Measurements from ENCODE around the gene SLIT1.

The SLIT1 gene

DNA sequence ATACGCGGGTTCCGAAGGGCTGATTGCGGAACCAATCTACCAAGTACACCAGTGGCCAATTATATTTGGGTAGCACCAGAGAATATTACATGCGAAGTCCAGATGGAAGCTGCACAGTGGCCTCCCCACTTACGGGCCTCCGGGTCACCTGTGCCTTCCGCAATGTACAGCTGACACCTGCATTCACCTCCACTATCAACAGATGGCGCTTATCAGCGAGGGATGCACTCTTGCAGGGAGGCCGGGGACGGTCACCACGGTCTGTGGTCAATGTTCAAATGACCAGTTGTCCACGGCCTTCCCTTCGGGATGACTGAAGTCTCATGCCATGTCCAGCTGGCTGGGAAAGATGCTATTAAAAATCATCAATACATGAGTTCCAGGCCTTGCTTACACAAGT is 47.6 kb downstream of the SLIT1 start:
- DNase-seq = no peak

- DNase-seq = no peak
Measured at GRCh38 chr10:97136756-97137155, 49.0 kb downstream of the SLIT1 start.

DNA sequence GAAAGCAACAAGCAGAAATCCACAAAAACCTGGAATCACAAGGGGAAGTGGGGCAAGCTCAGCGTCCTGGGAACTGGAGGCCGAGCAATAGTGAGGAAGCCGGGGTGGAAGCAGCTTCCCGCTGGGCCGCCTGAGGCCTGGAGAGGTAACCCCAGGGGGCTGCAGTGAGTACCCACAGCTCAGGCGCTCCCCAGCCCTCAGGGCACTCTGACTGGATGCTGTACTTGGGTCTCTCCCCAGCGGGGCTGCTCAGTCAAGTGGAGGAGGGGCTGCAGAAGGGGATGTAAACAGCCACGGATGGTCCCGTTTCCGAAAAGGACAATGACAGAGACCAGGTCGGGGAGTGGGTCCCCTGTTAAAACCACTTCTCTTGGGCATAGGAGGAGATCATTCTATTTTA is 50.3 kb downstream of the SLIT1 start:
- no peak for DNase-seq

- no peak for DNase-seq
Measured at GRCh38 chr10:97134983-97135382, 50.8 kb downstream of the SLIT1 start.

- no peak for DNase-seq
Measured at GRCh38 chr10:97134110-97134509, 51.6 kb downstream of the SLIT1 start.

- no peak for DNase-seq
Measured at GRCh38 chr10:97132273-97132672, 53.5 kb downstream of the SLIT1 start.

DNA sequence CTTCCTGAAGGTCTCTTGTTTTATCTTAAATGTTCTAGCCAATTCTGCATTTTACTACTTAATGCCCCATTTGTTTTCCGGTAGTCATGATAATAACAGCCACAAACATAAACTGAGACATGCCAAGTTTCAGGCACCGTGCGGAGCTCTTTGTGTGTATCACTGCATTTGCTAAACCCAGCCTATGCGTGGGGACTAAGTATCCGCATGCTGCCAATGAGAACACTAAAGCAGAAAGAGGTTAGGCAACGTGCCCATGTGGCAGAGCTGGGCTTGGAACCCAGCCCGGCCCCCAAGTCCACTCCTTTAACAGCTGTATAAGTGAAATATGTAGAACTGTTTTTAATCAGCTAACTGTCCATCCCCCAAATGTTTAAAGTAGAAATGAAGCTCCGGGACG is 54.1 kb downstream of the SLIT1 start:
- no peak for DNase-seq

DNA sequence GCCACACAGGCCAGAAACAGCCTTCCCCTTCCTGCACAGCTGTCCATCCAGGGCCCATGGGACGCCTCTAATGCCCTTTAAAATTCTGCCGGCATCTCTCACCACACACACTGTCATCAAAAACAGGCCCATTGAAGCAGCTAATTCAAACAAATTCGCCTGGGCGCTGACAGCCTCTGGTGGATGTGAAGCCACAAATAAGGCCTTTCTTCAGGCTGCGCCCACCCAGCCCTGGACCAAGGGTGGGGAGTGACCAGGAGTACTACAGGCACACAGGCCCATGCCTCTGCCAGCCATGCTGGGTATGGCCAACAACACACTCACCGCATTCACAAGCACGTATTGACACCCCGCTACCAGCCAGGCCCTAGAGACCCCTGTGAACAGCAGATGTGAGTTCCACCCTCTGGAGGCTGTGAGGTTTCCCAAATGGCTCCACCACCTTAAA is 54.6 kb downstream of the SLIT1 start:
- no peak for DNase-seq

- DNase-seq = peak; percentile 64
Measured at GRCh38 chr10:97129666-97130065, 56.1 kb downstream of the SLIT1 start.

GRCh38 chr10:97128516-97129154 is 57.1 kb downstream of the SLIT1 start:
- DNase-seq = no peak

GRCh38 chr10:97128039-97128492 is 57.7 kb downstream of the SLIT1 start:
- DNase-seq = no peak

DNA sequence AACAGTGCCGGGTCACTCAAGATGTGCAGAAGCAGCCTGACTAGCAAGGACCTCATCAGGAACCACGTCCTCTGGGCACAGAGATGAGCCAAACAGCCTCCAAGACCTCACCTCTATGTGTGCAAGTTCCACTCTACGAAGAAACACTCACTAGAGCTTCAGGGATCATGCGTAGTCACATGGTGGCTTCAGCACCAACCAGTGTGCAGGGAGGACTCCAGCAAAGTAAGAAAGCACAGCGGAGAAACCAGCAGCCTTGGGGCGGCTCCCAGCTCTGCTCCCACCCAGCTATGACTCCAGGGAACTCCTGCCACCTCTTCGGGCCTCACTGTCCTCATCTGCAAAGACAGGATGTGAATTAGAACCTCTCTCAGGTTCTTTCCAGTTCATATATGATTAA is 58.2 kb downstream of the SLIT1 start:
- DNase-seq = no peak

DNA sequence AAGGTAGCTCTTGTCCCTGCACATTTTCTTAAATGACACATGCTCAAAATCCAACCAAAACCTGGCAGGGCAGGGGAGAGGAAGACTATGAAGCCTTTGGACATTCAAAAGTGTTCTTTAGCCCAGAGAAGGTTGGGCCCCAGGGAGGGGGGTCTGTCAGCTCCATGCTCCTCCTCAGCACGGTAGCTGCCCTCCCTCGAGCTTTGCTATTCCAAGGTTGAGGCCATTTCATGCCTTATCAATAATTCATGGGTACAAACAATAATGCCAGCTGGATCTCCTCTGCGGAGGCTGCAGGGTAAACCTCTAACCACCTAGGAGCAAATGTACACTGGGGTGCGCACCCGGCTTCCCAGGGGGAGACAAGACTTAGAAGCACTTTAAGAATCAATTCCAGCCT is 61.5 kb downstream of the SLIT1 start:
- DNase-seq = no peak

DNA sequence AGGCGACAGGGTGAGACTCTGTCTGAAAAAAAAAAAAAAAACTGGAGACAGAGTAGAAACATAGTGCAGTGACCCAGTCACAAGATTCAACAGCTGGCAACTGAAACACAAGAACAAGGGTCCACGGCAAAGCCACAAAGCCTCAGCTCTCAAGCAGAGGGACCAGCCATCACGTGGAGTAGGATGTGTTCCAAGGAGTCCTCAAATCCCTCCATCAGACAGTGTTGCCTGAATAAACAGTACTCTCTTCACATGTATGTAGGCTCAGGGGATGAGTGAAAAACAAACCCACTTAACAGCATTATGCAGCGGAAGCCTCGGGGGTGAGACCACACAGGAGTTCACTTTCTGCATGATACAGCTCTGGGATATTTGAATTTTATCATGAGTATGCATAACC is 62.0 kb downstream of the SLIT1 start:
- DNase-seq = peak; percentile 66

DNA sequence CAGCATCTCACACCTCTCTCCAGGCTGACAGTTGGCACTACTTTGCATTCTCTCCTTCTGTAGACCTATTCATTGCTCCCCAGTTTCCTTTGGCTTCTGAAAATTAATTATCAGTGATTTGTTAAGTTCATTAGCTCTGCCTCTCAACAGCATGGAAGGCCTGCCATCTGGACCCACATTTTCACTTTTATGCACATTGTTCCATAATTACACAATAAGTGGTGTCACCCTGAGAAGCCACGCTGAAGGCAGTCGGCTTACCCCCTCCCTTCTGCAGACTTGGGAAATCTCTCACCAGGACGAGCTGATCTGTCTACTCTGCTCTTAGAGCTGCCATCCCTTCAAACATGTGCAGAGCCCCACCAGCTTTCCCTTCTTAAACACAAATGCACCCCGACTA is 64.7 kb downstream of the SLIT1 start:
- DNase-seq = no peak

DNA sequence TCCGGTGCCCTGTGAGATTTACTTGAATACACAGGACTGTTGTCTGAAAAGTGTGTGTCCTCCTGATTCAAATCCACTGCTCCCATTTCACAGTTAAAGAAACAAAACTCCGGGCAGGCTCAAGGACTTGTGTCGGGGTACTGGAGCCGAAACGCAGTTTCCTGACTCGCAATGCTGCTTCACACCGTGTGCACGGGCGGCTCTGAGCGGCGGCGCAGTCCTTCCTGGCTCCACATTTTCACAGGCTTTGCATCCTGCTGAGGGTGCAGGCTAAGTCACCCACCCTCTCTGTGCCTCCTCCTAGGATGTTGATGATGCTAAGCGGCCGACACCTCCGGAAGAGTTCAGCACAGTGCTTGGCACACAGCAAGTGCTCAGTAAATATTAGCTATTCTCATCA is 65.4 kb downstream of the SLIT1 start:
- no peak for DNase-seq

- no peak for DNase-seq
Measured at GRCh38 chr10:97119058-97119745, 66.6 kb downstream of the SLIT1 start.

DNA sequence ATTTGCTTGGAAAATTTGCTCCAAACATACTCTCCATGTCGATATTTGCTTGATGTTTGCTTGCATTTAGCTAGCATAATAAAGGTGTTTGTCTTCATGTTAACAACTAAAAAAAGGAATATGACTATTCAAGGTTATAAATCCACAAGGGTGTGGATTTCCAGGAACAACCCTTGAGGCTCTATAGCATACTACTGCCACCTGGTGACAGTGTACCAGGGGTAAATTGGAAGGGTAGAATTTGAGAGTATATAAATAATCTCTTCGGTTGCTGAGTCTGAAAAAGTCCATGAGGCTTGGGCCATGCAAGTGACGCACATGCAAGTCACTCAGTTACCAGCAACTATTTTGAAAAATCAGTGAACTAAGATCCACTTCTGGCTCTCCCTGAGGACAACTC is 68.4 kb downstream of the SLIT1 start:
- peak; percentile 18 for DNase-seq

DNA sequence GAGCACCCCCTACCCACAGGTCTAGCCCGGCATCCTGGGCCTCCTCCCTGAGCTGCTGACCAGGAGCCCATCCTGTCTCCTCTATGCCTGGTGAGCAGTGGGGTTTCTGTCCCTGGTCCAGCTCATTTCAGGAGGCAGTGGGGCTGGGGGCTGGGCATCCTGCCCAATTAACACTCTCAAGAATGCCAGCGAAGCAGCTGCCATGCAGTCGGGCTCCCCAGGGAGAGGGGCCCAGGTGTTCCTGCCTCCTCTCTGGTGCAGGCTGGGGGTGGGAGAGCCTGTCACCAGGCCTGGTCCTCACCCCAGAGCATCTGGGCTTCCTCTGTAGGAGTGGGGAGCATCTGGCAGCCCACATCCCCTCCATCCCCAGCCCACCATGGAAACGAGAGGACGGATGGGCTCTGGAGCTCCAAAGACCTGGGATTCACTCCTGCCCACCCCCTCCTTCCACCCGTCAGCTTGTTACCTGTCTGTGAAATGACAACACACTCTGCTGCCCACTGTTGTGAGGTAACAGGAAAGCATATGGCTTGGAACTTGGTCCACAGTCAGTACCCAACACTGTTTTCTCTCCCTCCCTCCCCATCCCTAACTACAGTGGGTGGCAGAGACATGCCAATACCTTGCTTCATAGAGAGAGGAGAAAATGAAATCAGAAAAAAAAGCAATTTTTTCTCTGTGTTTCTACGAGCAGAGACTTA is 69.1 kb downstream of the SLIT1 start:
- no peak for DNase-seq

GRCh38 chr10:97115846-97116245 is 69.9 kb downstream of the SLIT1 start:
- no peak for DNase-seq

GRCh38 chr10:97111615-97112014 is 74.1 kb downstream of the SLIT1 start:
- DNase-seq = no peak

GRCh38 chr10:97109547-97109946 is 76.2 kb downstream of the SLIT1 start:
- peak; percentile 42 for DNase-seq

GRCh38 chr10:97107551-97107950 is 78.2 kb downstream of the SLIT1 start:
- no peak for DNase-seq

GRCh38 chr10:97106207-97106606 is 79.6 kb downstream of the SLIT1 start:
- DNase-seq = no peak

Measured in NCI-H2029 treated with DMSO at 0.1 percent for 48 hours (cell line).